HUES64 (cell line): ENCODE data around the gene ZDHHC18.
"Not testable (repeated sequence)": the region's sequence is repeated elsewhere in the genome, so short reads cannot be mapped to it uniquely, and the experiment has no call there.

ENCODE experiments used
- H3K27ac ChIP-seq: 2 replicates; pipeline ENCODE4 v1.7.0; 2013; ENCODE audit warnings: low read depth, low read length, inconsistent platforms
- H3K27me3 ChIP-seq: 2 replicates; pipeline ENCODE4 v1.6.1; 2013; ENCODE audit warnings: mild to moderate bottlenecking, low read length; ENCODE audit not compliant: insufficient read depth
- H3K36me3 ChIP-seq: 2 replicates; pipeline ENCODE4 v1.6.1; 2013; ENCODE audit warnings: mild to moderate bottlenecking, low read length; ENCODE audit not compliant: insufficient read depth
- H3K4me1 ChIP-seq: 2 replicates; pipeline ENCODE4 v1.6.1; 2013; ENCODE audit warnings: mild to moderate bottlenecking, low read length, moderate library complexity; ENCODE audit not compliant: insufficient read depth
- H3K4me3 ChIP-seq: 2 replicates; pipeline ENCODE4 v1.5.1; 2013; ENCODE audit warnings: mild to moderate bottlenecking, low read length, moderate library complexity
- H3K9ac ChIP-seq: 2 replicates; pipeline ENCODE4 v1.6.1; 2013; ENCODE audit warnings: mild to moderate bottlenecking, low read depth, low read length
- H3K9me3 ChIP-seq: 2 replicates; pipeline ENCODE4 v1.6.1; 2013; ENCODE audit warnings: low read depth, low read length; ENCODE audit not compliant: insufficient read depth
- WGBS: fragments of 150-250, 120-280 bp; methylation state at CpG from one replicate; pipeline ENCODE4 v1.1.7; 2013; ENCODE audit warnings: missing lambda C conversion rate; 5-methylcytosine and 5-hydroxymethylcytosine counted together

The ZDHHC18 gene

DNA sequence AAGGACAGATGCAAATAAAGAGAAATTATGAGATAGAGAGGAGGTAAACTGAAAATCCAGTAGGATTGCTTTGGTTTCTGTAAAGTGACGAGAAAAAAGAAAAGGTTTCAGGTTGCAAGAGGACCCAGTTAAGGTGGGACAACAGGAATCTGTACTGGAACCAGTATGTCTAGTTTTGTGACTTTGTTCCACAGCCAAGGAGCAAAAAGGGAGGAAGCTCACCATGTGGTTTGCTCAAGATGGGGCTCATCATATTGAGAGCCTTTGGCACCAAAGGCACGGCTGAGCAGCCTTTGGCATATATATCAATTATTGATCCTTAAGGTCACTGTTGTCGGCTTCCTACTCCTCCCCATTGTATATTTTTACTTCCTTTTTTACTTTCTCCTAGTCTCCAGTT lies 1.8 kb upstream of the ZDHHC18 start:
- no peaks in the 10 kb centered on the region for H3K9me3 ChIP-seq
- no peak overlapping the region for H3K9ac ChIP-seq
- H3K36me3 ChIP-seq, result peaks cover 4% of the 10 kb centered on the region; the same call in 1 of the 2 replicates
- H3K4me3 ChIP-seq, result no peak overlapping the region
- H3K27ac ChIP-seq, result no peak overlapping the region
- peaks cover 9% of the 10 kb centered on the region; the same call in 1 of the 2 replicates for H3K4me1 ChIP-seq
- WGBS, result 91% methylated on average over 3 of the region's 3 CpGs
- H3K27me3 ChIP-seq, result no peaks in the 10 kb centered on the region

DNA sequence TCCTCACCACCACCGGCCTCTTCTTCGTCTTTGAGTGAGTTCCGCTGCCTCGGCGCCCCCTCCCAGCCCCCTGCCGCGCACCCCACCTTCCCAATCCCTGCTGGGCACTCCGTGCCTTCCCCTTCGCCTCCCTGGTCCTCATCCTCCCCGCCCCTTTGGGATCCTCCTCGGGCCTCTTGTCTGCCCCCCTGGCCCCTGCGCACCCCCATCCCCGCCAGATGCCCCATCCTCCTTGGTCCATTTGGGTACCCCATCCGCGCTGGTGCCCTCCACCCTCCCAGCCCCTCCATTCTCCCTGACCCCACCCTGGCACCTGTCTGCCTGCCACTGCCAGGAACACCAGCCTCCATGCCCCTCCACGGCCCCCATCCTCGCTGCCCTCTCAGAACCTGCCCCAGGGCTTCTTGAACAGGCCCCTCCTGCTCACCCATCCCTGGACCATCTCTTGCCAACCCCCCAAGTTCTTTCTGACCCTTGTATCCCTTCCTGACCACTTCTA lies 667 bp downstream of the ZDHHC18 start:
- Histone ChIP-seq H3K9me3 (no peaks in the 10 kb centered on the region), H3K9ac (peak overlapping the region; percentile 57), H3K27ac (no peak overlapping the region), H3K4me3 (peak overlapping the region; percentile 52), H3K4me1 (peaks cover 9% of the 10 kb centered on the region; the same call in 1 of the 2 replicates), H3K27me3 (no peaks in the 10 kb centered on the region), H3K36me3 (peaks cover 15% of the 10 kb centered on the region)
- 7% methylated on average over 17 of the region's 17 CpGs for WGBS

DNA sequence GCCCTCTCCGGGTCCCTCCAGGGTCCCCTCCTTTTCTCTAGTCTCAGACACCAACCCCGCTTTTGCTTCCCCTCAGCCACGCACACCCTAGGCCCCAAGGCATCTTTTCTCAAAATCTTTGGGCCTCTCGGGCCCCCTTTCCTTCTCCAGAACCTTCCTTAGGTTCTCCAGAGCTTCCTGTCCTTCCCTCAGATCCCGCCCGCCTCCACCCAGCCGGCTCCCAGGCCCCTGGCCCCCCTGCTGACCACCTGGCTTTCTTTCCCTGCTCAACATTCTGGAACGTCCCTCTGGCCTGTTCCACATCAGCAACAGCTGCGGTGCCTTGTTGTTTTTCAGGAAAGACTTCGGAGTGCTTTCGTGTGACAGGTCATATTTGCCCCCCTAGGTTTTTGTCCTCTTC lies 1.2 kb downstream of the ZDHHC18 start:
- Histone ChIP-seq H3K4me3 (peak overlapping the region; percentile 52), H3K36me3 (peaks cover 20% of the 10 kb centered on the region), H3K9me3 (no peaks in the 10 kb centered on the region), H3K27ac (no peak overlapping the region), H3K4me1 (peaks cover 9% of the 10 kb centered on the region; the same call in 1 of the 2 replicates), H3K27me3 (no peaks in the 10 kb centered on the region), H3K9ac (no peak overlapping the region)
- WGBS, result 47% methylated on average over 11 of the region's 11 CpGs

DNA sequence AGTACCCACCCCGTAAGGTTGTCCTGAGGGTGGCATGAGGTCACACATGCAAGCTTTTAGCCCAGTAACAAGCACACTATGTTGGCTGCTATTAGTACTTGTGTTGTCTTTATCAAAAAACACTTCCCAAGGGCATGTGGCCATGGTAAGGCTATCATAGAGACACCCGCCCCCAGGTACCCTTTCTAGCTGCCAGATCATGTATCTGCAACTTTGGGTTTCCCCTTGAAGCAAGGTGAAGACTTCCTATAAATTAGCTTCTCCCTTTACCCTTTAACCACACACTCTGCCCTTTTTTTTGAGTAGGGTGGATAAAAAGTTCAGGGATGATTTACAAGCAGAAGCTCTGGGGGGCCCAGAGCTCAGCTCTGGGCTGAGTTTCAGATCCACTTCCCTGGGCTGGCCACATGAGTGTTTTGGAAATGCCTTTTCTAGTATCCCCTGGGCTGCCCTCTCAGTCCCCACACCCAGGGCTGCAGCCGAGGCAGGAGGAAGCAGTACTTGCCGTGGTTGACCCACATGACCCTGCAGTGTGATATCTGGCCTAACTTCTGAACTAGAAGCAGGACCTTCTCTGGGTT lies 2.0 kb downstream of the ZDHHC18 start:
- Histone ChIP-seq H3K4me1 (peaks cover 9% of the 10 kb centered on the region; the same call in 1 of the 2 replicates), H3K36me3 (peaks cover 29% of the 10 kb centered on the region), H3K27ac (no peak overlapping the region), H3K27me3 (no peaks in the 10 kb centered on the region), H3K9ac (no peak overlapping the region), H3K9me3 (no peaks in the 10 kb centered on the region), H3K4me3 (no peak overlapping the region)
- WGBS, result 83% methylated on average over 4 of the region's 4 CpGs

DNA sequence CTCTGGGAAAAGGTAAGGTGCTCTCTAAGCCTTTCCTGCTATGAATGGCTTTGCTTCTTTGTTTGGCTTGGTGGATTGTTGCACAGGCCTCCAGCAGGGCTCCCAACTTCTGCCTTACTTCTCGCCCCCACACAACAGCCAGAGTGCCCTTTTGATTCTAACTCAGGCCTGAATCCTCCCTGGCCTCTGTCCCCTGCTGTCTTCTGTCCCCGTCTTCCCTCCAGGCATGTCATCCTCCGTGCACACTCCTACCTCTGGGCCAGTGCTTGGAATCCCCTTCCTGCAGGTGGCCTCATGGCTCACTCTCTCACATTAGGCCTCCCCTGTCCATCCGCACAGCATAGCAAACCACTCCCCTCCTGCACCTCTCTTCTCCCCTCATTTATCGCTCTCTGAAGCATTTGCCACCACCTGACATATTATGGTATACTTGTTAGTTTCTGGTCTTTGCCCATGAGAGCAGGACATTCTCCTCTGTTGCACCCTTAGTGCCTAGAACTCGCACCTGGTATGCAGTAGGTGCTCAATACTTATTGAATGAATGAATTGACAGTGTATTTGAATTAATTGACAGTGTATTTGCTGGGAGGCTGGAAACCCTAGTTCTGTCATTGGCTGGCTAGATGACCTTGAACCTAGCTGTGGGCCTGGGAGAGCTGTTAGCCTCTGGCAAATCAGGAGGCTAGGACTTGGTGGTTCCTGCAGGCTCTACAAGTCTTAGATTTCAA lies 2.9 kb downstream of the ZDHHC18 start:
- H3K9me3 ChIP-seq, result no peaks in the 10 kb centered on the region
- H3K27ac ChIP-seq, result no peak overlapping the region
- H3K4me3 ChIP-seq, result no peak overlapping the region
- H3K27me3 ChIP-seq, result no peaks in the 10 kb centered on the region
- 73% methylated on average over 6 of the region's 6 CpGs for WGBS
- H3K4me1 ChIP-seq, result peaks cover 9% of the 10 kb centered on the region; the same call in 1 of the 2 replicates
- H3K36me3 ChIP-seq, result peaks cover 37% of the 10 kb centered on the region
- H3K9ac ChIP-seq, result no peak overlapping the region

DNA sequence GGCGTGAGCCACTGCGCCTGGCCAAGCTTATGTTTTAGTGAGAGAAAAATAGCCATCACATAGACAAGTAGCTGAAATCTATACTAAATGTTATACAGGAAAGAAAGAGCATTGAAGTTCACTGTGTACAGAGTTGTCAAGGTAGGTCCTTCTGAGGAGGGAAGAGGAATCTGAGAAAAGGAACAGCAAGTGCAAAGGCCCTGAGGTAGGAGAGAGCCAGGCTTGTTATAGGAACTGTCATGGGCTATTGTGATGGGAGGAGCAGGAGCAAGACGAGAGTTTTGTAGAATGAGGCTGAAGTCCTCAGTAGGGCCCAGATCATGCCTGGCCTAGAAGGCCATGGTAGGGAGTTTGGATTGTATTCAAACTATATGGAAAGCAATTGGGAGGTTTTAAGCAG lies 4.6 kb downstream of the ZDHHC18 start:
- H3K27ac ChIP-seq, result no peak overlapping the region

DNA sequence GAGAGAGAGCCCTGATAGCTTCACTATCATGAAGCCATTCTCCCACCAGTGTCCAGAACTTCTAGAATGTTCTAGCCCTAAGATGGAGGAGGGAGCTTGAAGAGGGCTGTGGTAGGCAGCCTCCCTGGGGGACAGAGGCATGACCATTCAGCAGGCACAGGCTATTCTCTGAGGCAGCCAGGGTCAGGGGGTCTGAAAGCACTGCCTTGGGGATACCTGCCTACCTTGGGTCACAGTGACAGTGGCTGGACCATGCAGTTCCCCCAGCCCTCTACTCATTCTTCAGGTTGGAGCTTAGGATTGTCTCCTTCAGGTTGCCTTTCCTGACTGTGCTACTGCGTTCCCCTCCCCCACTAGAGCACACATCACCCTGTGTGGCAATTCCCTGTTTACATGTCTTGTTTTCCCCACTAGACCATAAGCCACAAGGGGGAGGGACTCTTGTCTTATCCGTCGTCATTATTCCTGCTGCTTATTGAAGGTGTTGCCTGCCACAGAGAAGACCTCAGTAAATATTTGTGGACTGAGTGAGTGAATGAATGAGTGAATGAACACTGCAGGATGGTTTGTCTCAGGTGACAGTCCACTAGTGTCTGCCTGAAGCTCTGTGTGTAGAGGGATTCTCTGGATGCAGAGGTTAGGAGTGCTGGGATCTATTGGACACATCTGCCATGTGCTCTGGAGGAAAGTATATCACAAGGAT lies 5.2 kb downstream of the ZDHHC18 start:
- Histone ChIP-seq H3K36me3 (peaks cover 55% of the 10 kb centered on the region), H3K27me3 (no peaks in the 10 kb centered on the region), H3K4me1 (no peaks in the 10 kb centered on the region), H3K27ac (no peak overlapping the region), H3K9me3 (no peaks in the 10 kb centered on the region), H3K9ac (no peak overlapping the region), H3K4me3 (no peak overlapping the region)
- 79% methylated on average over 3 of the region's 3 CpGs for WGBS

More for the DNA sequence above, 4.6 kb downstream of the ZDHHC18 start:
- 94% methylated on average over 3 of the region's 3 CpGs for WGBS
- Histone ChIP-seq H3K4me1 (0 out of 2 replicates have a peak, but pooled peaks cover 2% of the 10 kb centered on the region), H3K27me3 (no peaks in the 10 kb centered on the region), H3K9me3 (no peaks in the 10 kb centered on the region), H3K36me3 (peaks cover 52% of the 10 kb centered on the region), H3K4me3 (no peak overlapping the region), H3K9ac (no peak overlapping the region)

DNA sequence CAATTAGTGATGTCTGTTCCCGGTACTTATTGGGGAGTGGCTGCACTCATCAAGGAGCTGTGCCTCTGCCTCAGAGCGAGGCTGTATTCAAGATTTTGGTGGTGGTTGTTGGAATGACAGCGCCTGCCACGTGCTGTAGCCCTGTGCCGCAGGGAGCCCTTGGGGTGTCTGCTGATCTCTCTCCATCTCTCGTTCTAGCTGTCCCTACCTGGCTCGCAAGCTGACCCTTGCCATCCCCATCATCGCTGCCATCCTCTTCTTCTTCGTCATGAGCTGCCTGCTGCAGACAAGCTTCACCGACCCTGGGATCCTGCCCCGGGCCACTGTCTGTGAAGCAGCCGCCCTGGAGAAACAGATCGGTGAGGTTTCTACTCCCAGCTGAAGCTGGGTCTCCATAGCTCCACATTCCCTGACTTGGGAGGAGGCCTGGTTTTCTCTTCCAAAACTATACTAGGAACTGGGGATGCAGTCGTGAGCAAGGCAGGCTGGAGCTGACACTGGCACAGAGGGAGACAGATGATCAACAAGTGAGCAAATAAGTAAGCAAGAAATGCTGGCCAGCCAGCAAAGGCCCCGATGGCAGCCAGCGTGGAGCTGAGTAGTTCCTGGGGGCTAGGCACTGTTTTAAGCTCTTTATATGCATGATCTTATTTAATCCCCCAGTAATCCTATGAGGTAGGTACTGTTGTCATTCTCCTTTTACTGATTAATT lies 5.9 kb downstream of the ZDHHC18 start:
- no peak overlapping the region for H3K9ac ChIP-seq
- no peaks in the 10 kb centered on the region for H3K9me3 ChIP-seq
- peaks cover 55% of the 10 kb centered on the region for H3K36me3 ChIP-seq
- no peak overlapping the region for H3K4me3 ChIP-seq
- no peaks in the 10 kb centered on the region for H3K27me3 ChIP-seq
- no peaks in the 10 kb centered on the region for H3K4me1 ChIP-seq
- no peak overlapping the region for H3K27ac ChIP-seq
- WGBS, result 94% methylated on average over 16 of the region's 16 CpGs

DNA sequence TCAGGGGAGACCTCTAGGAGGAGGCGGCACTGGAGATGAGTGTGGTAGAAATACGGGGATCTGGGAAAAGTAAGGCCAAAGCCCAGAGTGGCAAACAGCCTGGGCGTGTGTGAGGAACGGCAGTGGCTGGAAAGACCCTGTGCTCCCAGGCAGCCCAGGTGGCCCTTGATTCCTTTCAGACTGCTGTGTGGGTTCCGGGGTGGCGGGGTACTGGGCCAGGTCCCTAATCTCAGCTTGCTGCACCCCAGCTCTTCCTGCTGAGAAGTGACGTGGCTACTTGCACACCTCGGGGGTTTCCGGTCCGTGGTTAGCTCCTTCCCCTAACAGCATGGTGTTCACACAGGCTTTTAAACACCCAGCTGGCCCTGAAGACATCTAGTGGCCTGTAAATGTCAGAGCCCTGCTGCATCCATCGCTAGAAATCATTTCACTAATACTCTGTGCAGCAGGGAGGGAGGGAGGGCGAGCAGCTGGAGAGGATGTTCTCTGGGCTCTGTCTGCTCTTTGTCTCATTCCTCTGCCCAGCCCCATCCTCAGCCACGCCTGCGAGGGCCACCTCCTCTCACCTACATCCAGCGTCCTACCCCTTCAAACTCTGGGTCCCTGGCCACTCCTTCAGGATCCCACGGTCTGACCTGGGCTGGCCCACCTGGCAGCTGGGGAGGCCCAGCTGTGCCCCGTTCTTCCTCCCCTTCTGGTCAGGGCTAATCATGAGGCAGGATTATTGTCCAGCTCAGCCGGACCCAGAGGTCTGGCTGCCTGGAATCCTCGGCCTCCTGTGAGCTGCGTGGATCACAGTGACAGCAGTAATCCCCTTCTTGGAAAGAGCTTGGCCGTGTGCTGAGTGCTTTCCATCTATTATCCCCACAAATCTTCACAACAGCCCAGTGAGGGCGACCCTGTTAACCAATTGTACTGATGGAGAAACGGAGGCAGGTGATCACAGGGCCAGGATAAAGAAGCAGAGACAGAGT lies 7.2 kb downstream of the ZDHHC18 start:
- Histone ChIP-seq H3K27ac (no peak overlapping the region), H3K9me3 (no peaks in the 10 kb centered on the region), H3K9ac (no peak overlapping the region), H3K4me1 (no peaks in the 10 kb centered on the region), H3K4me3 (no peak overlapping the region), H3K36me3 (peaks cover 64% of the 10 kb centered on the region), H3K27me3 (no peaks in the 10 kb centered on the region)
- 92% methylated on average over 23 of the region's 23 CpGs for WGBS

DNA sequence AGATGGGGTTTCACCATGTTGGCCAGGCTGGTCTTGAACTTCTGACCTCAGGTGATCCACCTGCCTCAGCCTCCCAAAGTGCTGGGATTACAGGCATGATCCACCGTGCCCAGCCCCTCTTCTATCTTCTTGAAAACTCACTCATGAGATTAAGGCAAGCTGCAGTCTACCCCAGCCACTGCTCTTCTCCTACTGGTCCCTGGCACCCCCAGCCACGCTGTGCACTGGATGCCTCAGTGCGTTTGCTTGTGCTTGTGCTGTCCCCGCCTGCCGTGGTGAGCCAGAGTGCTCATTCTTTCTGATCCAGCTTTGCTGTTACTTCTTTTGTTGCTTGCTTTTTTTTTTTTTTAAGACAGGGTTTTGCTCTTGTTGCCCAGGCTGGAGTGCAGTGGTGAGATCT lies 11.2 kb downstream of the ZDHHC18 start:
- not testable (repeated sequence) for H3K27ac ChIP-seq, H3K4me3 ChIP-seq, H3K9me3 ChIP-seq, H3K4me1 ChIP-seq, H3K9ac ChIP-seq, H3K27me3 ChIP-seq
- 94% methylated on average over 5 of the region's 5 CpGs for WGBS
- H3K36me3 ChIP-seq, result peaks cover 65% of the 10 kb centered on the region
